Right lobe of liver (tissue), 6 donors: ENCODE measurements around the gene SBF1. TPM values are rescaled to one million over a fixed set of nuclear protein-coding genes. Genes with fewer than 3 reads are reported as not detected.

ENCODE experiments used
- ATAC-seq, 4 donors: fragments of 200-7000 bp; cut with Tn5 transposase; one replicate each; pipeline ENCODE4 v1.9.1; 2020; ENCODE audit warnings: mild to moderate bottlenecking in 4 of 4, moderate library complexity in 4 of 4
- DNase-seq, 3 donors: peaks; one replicate each; pipeline ENCODE4 v3.0.0-alpha.2; 2020
- H3K27ac ChIP-seq, 3 donors: fragments of 200-600 bp; one replicate each; pipeline ENCODE4 v1.8.0; 2022
- H3K27me3 ChIP-seq, 2 donors: fragments of 200-600 bp; one replicate each; pipeline ENCODE4 v1.8.0; 2022
- H3K36me3 ChIP-seq, 4 donors: fragments of 200-600 bp; sonication (generic) in 1 of 4; one replicate each; pipeline versions ENCODE4 v1.5.1 to v1.8.0; 2017 to 2022; ENCODE audit warnings: control low read depth in 1 of 4
- H3K4me1 ChIP-seq, 4 donors: fragments of 200-600 bp; sonication (generic) in 1 of 4; one replicate each; pipeline versions ENCODE4 v1.5.1 to v1.8.0; 2017 to 2022; ENCODE audit warnings: control low read depth in 1 of 4
- H3K4me3 ChIP-seq, 3 donors: fragments of 200-600 bp; one replicate each; pipeline ENCODE4 v1.8.0; 2022
- H3K9me3 ChIP-seq, 4 donors: fragments of 200-600 bp; sonication (generic) in 1 of 4; one replicate each; pipeline versions ENCODE4 v1.5.1 to v1.8.0; 2017 to 2022; ENCODE audit warnings: control low read depth in 1 of 4
- CTCF ChIP-seq, 4 donors: fragments of 200-600 bp in 3 of 4; fragments of 450-650 bp in 1 of 4; IDR thresholded peaks; one replicate each; pipeline versions ENCODE4 v1.5.1 to v1.8.0; 2016 to 2022; ENCODE audit warnings: antibody characterized with exemption in 4 of 4, mild to moderate bottlenecking in 2 of 4
- POLR2A ChIP-seq: fragments of 450-650 bp; IDR thresholded peaks from one replicate; pipeline ENCODE4 v1.6.1; 2017; ENCODE audit warnings: antibody characterized with exemption, mild to moderate bottlenecking
- WGBS: methylation state at CpG from one replicate; pipeline ENCODE4 v1.1.6; 2018; ENCODE audit warnings: low coverage, low lambda C conversion rate; ENCODE audit not compliant: insufficient coverage; ENCODE audit errors: missing lambda C conversion rate; 5-methylcytosine and 5-hydroxymethylcytosine counted together
- intact Hi-C, 2 donors: fragments of 100-400 bp; cut with DNase I; formaldehyde crosslinking; loops; one replicate each; pipeline versions ENCODE4 v1.11.2 to v1.14.1; 2022
- total RNA-seq, 6 experiments: library from RNA; depleted of rRNA in 2 of 6; stranded (reverse); fragments of >200 nt in 2 of 6; fragmentation: NEBNext Ultra II Directional in 3 of 6; extraction: Animal tissue kit (Norgen Biotek cat#: 25700) in 3 of 6; gene quantifications; one replicate each; pipeline versions ENCODE4 v1.1.0 to v1.2.4, GENCODE V29; 2016 to 2023
- donor health status: DM: no; HTN: yes; CAD: no.
- donor health status: DM: no; HTN: no; CAD: no.
- donor health status: DM: no; HTN: no; CAD: no.
- donor health status: DM: no; HTN: yes; CAD: no.
- donor health status: DM: no; HTN: yes; CAD: no.

Gene SBF1
- total RNA-seq, 6 experiments from 2014 or later: 18.3 to 28.9 (median 22.8) TPM

- no peak overlapping the region for H3K4me3 ChIP-seq
- no peaks in the 10 kb centered on the region for H3K4me1 ChIP-seq
- no peaks in the 10 kb centered on the region for H3K27me3 ChIP-seq
- no peak overlapping the region for H3K27ac ChIP-seq
- DNase-seq (peak in 2 of 3 donors; percentile 23 to 56), ATAC-seq (peak in 1 of 4 donors; percentile 1)
- 87% methylated on average over 3 of the region's 17 CpGs for WGBS
- H3K9me3 ChIP-seq: no peaks in the 10 kb centered on the region
- intact Hi-C loops: no loop called here
- peaks cover 5 to 54% (median 34%) of the 10 kb centered on the region in 4 donors for H3K36me3 ChIP-seq
- TF ChIP-seq POLR2A: no peak
- TF ChIP-seq CTCF (IDR thresholded peaks at IDR 0.05): no peak
Measured at GRCh38 chr22:50441428-50441993, 33.3 kb downstream of the SBF1 start.

GRCh38 chr22:50440544-50441249, 34.1 kb downstream of the SBF1 start:
- Histone ChIP-seq H3K27me3 (no peaks in the 10 kb centered on the region), H3K9me3 (no peaks in the 10 kb centered on the region), H3K4me1 (no peaks in the 10 kb centered on the region), H3K27ac (no peak overlapping the region), H3K4me3 (no peak overlapping the region), H3K36me3 (peaks cover 5 to 63% (median 37%) of the 10 kb centered on the region in 4 donors)
- no peak for ATAC-seq
- intact Hi-C loops: no loop called here
- DNase-seq: peak in 2 of 3 donors; percentile 19 to 55
- WGBS: 92% methylated on average over 2 of the region's 26 CpGs
- TF ChIP-seq CTCF (IDR thresholded peaks at IDR 0.05) (no peak), POLR2A (no peak)

- DNase-seq (peak in 1 of 3 donors; percentile 53), ATAC-seq (no peak)
- no peaks in the 10 kb centered on the region for H3K9me3 ChIP-seq
- no peak overlapping the region for H3K4me3 ChIP-seq
- H3K27ac ChIP-seq: no peak overlapping the region
- no CpG with 5 or more reads among the region's 10 CpGs for WGBS
- H3K27me3 ChIP-seq: no peaks in the 10 kb centered on the region
- H3K4me1 ChIP-seq: no peaks in the 10 kb centered on the region
- intact Hi-C loops: no loop called here
- TF ChIP-seq CTCF (IDR thresholded peaks at IDR 0.05) (no peak), POLR2A (no peak)
- peaks cover 5 to 71% (median 38%) of the 10 kb centered on the region in 4 donors for H3K36me3 ChIP-seq
Measured at GRCh38 chr22:50439871-50440331, 34.9 kb downstream of the SBF1 start.

- TF ChIP-seq POLR2A: no peak
- no peak for TF ChIP-seq CTCF (IDR thresholded peaks at IDR 0.05)
- H3K27ac ChIP-seq: no peak overlapping the region
- H3K4me1 ChIP-seq: no peaks in the 10 kb centered on the region
- H3K4me3 ChIP-seq: no peak overlapping the region
- ATAC-seq: no peak
- DNase-seq: peak in 2 of 3 donors; percentile 19 to 54
- intact Hi-C loops: no loop called here
- WGBS: 33% methylated on average over 1 of the region's 17 CpGs
- H3K9me3 ChIP-seq: no peaks in the 10 kb centered on the region
- peaks cover 5 to 73% (median 39%) of the 10 kb centered on the region in 4 donors for H3K36me3 ChIP-seq
- no peaks in the 10 kb centered on the region for H3K27me3 ChIP-seq
Measured at GRCh38 chr22:50439314-50439870, 35.4 kb downstream of the SBF1 start.
